Epidermal melanocyte (primary cell): ENCODE measurements around the gene FPR2.
"Not testable (repeated sequence)": the region's sequence is repeated elsewhere in the genome, so short reads cannot be mapped to it uniquely, and the experiment has no call there.

ENCODE experiments used
- DNase-seq: peaks from one replicate; pipeline ENCODE4 v3.0.0; 2011; ENCODE audit warnings: low spot score; ENCODE audit not compliant: insufficient read length

Gene FPR2

DNA sequence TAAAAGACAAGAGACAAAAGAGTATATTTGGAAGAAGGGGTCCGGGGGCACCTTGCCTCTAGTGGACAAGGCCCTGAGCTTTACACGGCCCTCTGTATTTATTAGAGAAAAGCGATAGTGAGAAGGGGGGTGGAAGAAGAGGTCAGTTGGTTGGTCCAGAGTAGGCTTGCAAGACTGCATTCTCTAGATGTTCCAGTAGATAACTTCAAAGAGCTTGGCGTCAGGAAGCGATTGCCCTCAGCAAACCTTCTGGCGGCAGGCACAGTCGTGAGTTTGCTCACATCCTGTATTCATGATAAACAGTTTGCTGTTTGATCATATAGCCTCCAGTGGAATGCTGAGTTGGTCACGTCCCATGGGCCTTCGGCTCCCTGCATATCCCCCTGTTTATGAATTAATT is 43.8 kb downstream of the FPR2 start:
- DNase-seq, result not testable (repeated sequence)

DNA sequence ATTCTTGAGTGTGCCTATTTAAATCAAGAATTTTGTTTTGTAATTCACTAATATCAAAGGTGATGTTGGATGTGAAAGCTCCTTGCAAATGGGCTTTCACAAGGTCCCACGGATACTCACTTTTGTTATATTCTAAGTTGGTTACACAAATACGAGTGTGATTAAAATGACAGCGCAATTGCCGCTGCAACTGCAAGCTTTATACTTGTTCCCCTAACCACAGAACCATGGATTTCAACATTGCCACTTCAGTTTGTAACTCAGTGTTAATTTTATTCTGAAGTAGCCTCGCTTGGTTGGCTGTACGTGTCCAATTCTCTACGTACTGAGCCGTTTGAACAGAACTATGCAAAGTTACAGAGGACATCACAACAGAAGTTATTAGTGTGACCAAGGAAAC is 44.4 kb downstream of the FPR2 start:
- not testable (repeated sequence) for DNase-seq

DNA sequence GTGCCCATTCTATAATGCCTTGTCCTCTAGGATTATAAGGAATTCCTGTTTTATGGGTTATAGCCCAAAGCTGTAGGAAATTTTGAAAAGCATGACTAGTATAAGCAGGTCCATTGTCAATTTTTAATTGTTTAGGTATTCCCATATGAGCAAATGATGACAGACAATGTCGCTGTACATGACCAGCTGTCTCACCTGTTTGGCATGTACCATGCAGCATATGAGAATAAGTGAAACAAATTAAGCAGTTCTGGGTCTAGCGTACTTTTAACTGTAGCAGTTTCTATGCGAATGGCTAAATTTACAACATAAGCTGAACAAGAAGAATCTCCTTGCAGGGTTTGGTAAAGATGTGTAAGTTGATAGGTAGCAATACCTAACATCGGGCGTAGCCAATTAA is 45.6 kb downstream of the FPR2 start:
- DNase-seq, result not testable (repeated sequence)

DNA sequence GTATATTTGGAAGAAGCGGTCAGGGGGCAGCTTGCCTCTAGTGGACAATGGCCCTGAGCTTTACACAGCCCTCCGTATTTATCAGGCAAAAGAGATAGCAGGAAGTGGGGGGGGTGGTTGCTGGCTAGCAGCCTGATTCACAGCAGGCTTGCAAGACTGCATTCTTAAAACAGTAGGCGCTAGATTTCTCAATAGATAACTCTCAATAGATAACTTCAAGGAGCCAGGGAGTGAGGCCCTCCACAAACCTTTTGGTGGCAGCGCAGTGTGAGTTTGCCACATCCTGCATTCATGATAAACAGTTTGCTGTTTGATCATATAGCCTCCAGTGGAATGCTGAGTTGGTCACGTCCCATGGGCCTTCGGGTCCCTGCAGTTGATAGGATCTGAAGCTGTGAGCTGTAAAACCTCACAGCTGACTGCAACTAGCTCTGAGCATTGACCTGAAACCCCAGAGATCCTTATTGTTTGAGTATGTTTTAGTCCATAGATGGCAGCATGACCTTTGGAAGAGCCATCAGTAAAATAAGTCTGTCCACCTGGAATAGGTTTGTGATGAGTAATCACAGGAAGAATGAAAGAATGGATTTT is 46.2 kb downstream of the FPR2 start:
- no peak for DNase-seq

DNA sequence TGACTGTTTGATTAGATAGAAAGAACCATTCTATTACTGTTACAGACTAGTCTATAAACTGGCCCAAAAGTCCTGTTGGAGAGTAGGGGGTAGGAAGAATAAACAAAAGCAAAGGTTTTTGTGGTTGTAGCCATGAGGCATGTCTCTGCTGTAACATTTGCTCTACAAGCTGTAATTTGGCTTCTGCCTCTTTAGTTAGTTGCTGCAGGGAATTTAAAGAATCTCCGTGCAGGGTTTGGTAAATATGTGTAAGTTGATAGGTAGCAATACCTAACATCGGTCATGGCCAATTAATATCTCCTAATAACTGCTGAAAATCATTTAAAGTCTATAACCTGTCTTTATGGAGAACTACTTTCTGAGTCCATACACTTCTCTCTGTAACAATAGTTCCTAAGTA is 46.9 kb downstream of the FPR2 start:
- no peak for DNase-seq

DNA sequence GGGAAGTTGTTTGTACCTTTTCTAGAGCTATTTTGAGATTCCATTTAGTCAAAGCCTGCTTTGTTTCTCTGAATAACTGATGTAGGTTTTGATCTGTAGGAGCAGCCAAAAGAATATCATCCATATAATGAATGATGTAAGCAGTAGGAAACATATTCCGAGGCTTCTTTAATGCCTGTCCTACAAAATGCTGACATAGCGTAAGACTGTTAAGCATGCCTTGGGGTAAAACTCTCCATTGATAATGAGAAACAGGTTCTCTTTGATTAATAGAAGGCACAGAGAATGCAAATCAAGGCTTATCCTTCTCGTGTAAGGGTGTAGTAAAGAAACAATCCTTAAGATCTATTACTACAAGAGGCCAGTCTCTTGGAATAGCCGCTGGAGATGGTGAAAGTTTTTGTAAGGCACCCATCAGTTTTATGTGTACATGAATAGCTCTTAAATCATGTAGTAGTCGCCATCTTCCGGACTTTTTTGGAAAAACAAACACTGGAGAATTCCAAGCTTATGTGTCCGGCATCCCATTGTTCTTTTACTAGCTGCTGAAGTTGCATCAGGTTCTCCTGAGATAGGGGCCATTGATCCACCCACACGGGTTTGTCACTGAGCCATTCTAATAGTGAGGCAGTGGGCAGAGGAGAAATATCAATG is 47.5 kb downstream of the FPR2 start:
- DNase-seq, result no peak

DNA sequence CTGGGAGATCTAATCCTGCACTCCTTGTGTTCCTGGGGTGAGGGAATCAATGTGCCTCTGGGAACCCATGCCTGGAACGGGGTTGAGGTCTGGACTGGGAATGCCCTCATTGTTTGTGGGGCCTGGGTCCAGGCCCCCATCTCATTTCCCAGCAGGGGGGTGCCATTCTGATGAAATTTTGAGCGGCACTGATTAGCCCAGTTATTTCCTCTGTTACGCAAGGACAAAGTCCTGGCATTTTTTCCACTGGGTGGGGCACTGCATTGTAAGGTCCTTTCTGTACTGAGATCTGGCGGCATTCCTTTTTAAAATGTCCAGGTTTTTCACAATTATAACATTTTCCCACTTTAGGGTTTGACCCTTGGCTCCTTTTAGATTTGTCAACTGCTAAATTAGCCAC is 48.8 kb downstream of the FPR2 start:
- no peak for DNase-seq

DNA sequence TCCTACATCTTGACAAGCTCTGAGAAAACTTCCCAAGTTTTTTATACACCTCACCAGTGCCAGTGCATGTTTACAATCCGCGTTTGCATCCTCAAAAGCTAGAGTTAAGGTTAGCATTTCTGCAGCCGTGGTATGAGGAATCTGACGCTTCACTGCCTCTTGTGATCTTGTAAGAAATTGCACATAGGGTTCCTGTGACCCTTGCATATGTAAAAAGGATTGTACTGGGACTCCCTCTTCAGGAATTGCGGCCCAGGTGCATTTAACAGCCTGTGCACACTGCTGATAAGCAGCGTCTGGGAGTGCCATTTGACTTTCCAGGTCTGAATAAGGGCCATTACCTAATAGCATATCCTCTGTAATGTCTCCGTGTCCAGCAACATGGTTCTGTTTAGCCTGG is 49.2 kb downstream of the FPR2 start:
- DNase-seq, result no peak

DNA sequence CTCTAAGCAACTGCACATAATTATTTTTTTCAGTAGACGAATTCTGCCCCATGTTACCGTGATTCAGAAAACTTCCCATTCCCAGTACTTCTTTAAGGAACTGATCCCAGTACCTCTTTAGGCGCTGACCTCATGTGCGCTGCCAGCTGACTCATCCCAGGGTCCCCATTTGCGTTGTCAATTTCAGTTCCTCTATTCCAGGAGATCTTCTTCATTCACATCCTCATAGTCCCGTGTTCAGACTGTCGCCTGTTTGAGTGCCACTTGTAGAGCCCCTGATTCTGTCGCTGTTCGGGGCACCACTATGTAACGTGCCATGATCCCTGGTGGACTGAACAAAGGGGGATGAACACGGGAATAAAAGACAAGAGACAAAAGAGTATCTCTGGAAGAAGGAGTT is 50.4 kb downstream of the FPR2 start:
- no peak for DNase-seq

DNA sequence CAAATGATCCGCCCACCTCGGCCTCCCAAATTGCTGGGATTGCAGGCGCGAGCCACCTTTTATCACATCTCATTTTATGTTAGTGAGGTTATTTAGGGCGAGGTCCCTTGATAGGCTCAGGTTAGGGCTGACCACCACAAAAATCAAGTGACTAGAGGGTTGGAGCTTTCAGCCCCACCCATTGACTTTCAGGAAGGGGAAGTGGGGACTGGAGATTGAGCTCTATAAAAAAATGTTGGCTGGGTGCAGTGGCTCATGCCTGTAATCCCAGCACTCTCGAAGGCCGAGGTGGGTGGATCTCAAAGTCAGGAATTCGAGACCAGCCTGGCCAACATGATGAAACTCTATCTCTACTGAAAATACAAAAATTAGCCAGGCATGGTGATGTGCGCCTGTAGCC is 54.1 kb downstream of the FPR2 start:
- no peak for DNase-seq

DNA sequence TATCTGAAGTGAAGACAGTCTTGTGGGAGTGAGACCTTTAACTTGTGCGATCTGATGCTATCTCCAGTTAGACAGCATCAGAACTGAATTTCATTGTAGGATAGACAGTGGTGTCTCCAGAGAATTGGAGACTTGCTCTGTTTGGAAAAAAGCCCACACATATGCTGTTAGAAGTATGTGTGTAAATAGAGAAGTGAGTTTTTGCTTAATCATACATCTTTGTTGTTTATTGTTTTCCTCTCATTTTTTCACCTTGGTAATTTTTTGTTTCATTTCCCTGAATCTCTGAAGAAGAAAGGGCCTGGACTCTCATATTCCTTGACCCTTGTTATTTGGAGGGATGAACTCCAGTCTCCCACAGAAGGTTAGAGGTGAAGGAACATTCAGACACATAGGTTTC is 55.7 kb downstream of the FPR2 start:
- DNase-seq, result no peak

DNA sequence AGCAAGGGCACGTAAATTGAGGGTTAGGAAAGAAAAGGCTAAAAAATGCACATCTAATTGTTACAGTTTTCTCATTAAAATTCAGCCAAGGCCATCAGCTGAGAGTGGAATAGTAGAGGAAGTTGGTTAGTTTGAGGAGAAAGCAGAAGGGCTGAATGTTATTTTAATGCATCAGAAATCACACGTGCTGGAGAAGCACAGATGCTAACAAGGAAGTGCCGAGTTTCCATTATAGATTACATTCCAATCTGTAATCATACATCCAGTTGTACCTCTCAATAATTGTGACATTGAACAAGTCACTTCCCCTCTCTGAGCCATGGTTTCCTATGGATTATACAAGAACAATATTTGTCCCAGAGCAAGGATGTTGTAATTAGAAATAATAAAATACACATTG is 59.0 kb downstream of the FPR2 start:
- DNase-seq, result no peak
